ENCODE results near the gene TMEM63B. TPM values are rescaled to one million over a fixed set of nuclear protein-coding genes. Genes with fewer than 3 reads are reported as not detected.

The TMEM63B gene
- total RNA-seq, 1 donor: 6.5 TPM

DNA sequence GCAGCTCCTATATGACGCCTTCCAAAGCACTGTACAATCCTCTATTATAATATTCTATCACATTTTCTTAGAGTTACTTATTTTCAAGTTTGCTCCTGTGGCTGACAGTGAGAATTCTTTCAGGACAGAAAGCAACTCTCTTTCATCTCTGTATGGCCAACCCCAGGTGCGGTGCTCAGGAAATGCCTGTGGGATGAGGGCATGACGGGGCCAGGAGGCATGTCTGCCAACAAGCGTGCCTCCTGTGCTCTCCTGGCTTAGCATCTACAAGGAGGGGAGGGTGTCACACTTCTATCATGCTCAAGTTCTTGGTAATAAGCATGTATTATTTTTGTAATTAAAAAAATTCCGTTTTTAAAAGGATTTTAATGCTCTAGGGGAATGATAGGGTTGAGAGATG lies 11.5 kb upstream of the TMEM63B start:
- DNase-seq (ENCODE audit: low read depth in 2 of 3, low spot score in 2 of 3): no peak

DNA sequence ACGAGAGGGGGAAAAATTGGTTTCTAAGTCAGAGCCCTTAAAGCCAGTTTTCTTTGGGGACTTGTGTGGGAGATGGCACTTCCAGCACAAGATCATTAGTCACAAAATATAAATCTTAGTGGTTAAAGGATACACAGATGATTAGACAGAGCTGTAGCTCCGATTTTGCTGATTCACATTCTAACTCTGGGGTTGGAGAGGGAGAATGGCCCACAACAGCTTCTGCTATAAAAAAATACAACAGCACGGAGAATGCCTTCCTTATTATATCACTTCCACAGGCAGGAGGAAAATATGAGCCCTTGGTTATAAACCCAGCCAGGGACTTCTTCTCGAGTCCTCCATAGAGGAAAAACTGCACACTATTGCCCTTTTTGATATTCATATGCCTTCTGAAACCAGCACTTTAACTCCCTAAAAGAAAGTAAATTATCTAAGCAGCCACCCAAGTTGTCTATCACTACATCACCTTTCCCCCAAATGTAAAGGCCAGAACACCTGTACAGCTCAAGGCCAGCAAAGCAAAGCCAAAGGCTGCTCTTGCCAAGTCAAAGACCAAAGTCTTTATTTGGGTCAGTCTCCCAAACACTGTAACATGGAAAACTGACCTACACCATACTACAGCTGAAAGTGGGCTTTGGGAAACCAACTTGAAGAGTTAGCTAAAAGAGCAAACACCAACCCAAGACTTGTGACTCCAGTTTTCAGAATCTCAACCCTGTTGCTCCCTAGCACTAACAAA lies 10.5 kb upstream of the TMEM63B start:
- DNase-seq (ENCODE audit: low read depth in 2 of 3, low spot score in 2 of 3): no peak

DNA sequence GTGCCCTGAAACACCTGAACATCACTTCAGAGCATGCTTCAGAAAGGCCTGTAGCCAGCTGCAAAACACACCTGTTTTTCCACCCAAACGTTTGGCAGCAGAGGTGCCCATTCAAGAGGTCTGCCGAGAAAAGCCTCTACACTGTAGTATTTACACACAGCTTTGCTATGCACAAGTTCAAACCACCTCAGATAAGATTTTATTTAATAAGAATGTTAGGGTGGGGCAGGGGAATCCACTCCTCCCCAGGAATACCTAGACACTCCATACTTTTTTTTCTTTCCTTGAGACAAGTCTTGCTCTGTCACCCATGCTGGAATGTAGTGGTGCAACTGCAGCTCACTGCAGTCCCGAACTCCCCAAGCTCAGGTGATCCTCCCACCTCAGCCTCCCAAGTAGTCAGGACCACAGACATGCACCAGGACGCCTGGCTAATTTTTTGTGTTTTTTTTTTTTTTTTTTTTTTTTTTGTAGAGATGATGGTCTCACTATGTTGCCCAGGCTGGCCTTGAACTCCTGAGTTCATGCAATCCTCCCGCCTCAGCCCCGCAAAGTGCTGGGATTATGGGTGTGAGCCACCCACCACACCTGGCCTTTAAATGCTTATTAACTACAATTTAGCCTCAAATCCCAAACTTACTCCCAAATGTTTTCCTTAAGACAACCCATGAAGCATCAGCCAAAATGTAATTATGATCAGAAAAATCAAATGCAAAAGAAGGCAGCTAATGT lies 9.8 kb upstream of the TMEM63B start:
- DNase-seq (ENCODE audit: low read depth in 2 of 3, low spot score in 2 of 3): no peak

DNA sequence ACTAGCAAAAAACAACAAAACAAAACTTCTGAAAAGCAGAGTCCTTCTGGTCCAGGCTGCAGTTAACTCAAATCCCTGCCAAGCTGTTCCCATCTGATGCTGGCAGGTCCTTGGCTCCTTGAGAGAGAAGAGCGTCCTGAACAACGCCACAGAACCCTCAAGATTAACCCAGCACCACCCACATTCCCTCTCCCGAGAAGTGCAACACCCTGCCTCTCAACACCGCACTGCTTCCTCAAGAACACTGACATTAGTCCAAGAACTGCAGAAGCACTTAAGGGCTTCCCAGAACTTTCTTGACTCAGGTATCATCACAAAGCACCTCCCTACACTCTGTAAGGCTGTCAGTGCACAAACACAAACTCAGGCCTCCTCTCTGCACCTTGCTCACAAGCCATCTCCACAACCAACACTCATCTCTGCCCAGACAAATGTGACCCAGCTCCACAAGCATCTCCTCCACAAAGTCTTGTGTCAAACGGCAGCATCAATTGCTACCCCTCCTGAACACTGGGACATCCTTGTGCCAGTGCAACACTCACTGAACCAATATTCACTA lies 7.6 kb upstream of the TMEM63B start:
- no peak for DNase-seq (ENCODE audit: low read depth in 2 of 3, low spot score in 2 of 3)

DNA sequence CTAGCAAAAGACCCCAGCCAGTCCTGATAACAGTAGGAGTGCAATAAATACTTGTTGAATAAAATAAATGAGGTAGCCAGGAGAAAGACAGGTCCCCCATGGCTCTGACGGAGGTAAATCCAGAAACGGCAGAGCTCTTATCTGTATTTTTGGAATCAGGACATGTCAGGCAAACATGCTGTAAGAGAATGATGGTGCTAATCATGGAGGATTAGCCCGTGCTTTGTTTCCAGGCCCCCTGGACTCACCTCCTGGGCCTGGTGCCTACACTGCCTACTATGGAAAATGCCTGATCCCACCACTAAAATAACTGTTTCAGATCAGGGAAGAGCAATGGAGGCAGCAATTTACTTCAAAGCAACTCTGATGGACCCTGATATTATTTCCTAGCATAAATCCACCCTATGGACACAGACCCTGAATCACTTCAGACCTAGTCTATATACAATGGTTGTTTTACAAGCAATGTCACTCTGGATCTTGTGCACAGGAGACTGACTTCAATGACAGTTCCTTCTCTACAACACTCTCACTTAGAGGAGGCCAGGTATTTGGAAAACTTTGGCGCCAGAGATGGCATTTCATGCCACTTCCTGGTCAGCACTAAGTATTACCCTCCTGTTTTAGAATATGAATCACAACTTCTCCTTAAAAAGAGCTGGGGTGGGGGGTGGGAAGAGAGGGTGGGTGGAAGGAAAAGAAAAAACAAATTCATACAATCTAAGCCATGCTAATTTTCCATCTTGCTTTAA lies 6.5 kb upstream of the TMEM63B start:
- no peak for DNase-seq (ENCODE audit: low read depth in 2 of 3, low spot score in 2 of 3)

DNA sequence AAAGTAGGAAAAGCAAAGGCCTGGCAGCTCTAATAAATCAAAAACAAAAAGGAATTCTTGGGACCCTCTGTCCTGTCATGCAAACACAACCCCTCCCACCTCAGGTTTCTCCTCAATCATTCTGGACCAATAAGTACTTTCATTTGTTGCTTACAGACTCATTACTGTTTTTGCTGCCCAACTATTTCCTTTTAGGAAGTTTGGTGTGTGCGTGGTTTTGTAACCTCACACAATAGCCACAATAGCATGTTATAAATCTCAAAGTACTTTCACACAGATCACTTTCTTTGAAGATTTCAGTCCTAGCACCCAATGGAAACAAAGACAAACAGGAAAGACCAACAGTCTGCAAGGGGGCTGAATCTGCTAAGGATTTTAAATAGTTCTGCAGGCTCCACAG lies 4.6 kb upstream of the TMEM63B start:
- peak in 2 of 3 donors; percentile 40 to 58 for DNase-seq (ENCODE audit: low read depth in 2 of 3, low spot score in 2 of 3)

DNA sequence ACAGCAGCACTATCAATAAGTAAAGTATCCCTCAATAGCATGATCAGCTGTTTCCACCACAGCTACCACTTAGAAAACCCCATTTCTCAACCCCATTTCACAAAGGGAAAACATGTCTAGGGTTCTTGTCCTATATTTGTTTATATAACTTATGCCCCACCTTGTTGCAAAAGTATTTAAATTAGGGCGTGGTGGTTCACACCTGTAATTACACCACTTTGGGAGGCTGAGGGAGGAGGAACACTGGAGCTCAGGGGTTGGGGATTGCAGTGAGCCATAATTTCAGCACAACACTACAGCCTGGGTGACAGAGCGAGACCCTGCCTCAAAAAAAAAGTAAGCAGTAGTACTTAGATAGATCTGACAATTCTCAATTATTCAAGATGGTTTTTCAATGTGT lies 3.8 kb upstream of the TMEM63B start:
- DNase-seq (ENCODE audit: low read depth in 2 of 3, low spot score in 2 of 3): no peak

DNA sequence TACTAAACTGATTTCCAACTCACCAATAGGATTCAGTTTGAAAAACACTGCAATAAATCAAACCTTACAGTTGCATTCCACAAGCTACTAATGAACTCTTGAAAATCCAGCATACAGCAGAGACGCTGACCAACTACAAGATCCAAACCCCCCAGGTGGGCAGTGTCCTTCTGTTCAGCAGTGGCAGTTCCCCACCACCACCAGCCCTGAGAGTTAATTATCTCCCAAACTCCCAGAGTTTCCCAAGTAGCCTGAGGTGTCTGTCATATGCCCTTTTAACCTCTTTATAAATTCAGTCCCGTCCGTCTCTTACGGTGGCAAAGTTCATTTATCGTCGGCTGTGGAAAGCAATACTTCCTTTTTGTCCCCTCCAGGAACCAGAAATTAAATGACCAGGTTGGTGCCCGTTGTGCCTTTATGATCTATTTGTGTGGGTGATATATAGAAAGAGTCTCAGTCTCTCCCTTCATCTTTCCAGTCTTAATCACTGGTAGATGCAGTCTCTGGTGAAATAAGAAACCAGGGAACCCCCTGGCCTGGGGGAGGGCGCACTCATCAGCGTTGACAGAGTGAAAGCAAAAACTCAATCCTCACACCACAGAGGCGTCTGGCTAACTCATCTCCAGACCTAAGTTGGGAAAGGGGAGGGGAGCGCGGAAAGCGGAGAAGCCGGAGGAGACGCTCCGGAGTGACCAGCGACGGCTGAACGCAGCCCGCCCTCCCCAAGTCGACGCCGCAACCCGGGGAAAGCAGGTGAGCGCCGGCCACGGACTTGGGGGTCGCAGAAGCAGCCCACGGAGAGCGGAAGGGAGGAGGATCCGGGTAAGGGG lies 819 bp upstream of the TMEM63B start:
- DNase-seq (ENCODE audit: low read depth in 2 of 3, low spot score in 2 of 3): peak; percentile 40 to 67 (median 53)

DNA sequence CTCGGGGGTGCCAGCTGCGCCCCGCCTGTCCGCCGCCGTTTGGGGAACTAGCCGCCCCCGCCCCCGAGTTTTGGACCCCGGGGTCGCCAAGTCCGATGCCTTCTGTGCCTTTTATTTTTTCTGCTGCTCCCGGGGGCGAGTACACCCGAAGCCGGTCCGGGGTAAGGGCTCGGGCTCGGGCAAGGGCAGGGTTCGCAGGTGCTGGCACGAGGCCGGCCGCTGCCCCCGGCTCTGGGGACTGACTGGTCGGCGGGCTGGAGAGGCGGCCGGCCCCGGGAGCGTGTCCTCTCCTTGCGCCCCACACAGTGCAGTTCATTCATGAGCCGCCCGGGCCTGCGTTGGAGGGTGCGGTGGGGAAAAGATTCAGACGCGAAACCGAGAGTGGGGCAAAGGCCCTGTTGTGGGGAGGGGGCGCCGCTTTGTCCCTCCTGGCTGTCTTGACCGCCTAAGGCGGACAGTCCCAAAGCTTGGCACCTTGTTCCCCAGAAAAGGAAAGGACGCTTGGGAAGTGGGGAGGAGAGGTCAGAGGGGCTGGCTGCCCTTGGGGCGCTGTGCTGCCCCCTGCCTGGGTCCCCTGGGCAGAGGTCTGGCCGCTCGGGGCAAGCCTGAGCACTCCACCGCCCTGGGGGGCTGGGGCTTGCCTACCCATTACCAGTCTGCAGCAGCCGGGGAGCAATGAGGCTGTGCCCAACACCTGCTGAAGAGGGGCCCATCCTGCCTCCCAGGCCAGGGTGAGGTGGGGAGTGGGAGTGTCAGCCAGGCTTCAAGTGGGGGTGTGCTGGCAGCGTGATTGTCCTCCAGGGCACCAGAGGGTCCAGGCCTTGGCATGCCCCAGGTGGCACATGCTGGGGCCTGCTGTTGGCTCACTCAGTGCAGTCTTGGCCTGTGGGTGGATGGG lies 915 bp downstream of the TMEM63B start:
- DNase-seq (ENCODE audit: low read depth in 2 of 3, low spot score in 2 of 3): peak in 2 of 3 donors; percentile 10 to 32

DNA sequence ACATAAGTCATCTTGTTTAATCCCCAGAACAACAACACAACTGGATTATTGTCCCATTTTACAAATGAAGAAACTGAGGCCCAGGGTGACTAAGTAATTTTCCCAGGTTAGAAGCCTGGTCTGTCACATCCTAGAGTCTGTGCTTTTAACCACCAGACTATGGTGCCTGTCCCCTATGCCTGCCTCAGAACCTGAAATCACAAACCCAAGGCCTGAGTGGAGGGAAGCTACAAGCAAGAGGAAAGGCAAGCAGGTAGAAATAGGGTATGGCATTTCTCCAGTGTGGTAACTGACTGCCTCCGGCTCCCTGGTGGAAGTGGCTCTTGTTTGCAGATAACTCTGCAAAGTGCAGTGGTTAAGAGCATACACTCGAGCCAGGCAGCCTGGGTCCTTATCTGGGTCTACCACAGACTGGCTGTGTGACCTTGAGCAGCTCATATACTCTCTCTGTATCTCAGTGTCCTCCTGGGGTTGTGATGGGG lies 2.5 kb downstream of the TMEM63B start:
- DNase-seq (ENCODE audit: low read depth in 2 of 3, low spot score in 2 of 3): peak in 2 of 3 donors; percentile 12 to 19

DNA sequence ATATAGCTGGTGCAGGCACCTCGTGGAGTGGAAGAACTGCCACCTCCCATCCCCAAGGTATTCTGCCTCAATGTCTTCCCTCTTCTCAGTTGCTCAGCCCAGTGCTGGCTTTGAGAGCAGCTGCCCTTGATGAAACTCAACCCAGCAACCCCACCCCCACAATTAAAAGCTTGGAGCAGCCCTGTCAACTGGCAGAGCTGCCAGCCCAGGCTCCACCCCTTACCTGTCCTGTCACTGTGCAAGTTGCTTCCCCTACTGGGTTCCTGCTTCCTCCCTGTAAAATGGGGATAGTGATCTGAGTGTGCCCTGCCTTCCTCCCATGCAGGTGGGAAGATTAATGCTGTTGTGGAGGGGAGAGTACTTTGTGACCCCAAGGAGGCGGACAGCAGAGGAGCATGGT lies 4.5 kb downstream of the TMEM63B start:
- no peak for DNase-seq (ENCODE audit: low read depth in 2 of 3, low spot score in 2 of 3)

DNA sequence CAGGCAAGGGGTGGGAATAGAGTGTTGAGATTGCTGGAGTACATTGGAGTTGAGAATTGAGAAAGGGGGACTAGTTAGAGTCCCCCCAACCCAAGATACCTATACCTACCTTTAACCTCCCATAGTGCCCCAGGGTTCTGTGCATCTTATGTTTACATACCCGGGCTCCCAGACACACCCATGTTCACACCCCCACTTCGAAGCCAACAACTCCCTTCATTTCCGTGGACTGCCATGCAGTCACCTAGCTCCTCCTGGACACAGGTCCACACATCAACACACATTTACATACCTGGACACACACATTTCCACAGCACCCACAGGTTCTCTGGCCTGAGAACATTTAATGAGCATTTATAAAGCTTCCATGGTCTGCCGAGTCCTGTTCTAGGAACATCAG lies 5.1 kb downstream of the TMEM63B start:
- DNase-seq (ENCODE audit: low read depth in 2 of 3, low spot score in 2 of 3): no peak

DNA sequence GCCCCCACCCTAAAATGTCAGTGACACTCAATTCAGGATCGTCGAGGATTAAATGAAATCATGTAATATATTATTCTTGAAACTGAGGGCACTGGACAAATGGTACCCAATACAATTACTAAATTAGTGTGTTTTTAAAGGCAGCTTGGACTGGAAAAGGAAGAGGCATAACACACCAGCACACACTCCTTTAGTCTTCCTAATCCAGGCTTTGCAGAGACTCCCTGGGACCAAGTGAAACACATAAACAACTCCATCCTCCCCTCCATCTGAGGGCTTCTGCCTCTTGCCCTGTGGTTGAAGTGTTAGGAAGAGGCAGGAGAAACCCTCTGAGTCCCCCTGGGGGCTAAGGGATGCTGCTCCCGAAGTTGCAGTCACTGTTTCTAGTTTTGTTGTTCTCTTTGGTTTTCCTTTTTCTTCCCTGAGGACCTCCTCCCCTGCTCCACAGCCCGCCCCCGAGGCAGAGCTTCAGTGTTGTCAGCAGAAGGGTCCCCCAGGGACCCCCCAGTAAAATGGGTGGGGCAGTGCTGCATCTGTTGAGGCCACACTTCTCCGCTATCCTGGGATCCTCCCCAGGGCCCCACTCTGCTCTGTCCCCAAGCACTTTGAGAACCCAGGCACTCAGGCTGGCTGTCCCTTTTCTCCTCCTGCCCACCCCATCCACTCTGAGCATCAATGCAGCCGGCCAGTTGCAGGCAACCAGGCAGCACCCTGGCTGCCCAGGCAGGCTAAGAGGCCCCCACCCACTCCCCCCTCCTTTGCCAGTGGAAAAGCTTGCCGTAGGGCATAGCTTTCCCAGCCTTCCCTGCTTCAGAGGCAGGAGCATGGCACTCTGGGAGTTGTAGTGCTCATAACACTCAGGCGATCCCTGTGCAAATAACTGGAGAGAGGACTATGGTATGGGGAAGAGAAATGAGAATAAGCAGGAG lies 5.9 kb downstream of the TMEM63B start:
- no peak for DNase-seq (ENCODE audit: low read depth in 2 of 3, low spot score in 2 of 3)

DNA sequence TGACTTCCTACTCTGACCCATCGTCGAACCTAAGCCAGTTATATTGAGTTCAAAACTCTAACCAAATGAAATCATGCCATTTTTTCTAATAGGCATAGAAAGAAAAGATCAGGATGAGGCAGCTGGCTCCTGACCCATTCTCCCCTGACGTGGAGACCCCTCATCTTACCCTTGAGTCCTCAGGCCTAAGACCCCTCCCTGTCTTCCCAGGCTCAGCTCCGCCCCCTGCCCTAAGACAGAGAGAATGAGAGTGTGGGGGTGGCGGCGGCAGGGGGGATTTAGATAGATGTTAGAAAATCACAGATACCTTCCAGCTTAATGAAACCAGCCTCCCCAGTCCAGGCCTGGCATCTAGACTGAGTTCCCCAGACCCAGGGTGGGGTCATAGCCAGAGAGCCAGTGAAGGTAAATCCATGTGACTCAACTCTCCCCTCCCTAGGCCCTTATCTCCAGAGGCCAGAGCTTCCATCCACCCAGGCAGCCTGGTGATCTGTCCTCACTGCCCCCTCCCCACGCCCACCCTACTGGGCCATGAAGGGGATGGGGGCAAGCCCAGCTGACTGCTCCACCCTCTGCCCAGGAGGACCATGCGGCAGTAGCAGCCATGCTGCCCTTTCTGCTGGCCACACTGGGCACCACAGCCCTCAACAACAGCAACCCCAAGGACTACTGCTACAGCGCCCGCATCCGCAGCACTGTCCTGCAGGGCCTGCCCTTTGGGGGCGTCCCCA lies 6.8 kb downstream of the TMEM63B start:
- DNase-seq (ENCODE audit: low read depth in 2 of 3, low spot score in 2 of 3): no peak

DNA sequence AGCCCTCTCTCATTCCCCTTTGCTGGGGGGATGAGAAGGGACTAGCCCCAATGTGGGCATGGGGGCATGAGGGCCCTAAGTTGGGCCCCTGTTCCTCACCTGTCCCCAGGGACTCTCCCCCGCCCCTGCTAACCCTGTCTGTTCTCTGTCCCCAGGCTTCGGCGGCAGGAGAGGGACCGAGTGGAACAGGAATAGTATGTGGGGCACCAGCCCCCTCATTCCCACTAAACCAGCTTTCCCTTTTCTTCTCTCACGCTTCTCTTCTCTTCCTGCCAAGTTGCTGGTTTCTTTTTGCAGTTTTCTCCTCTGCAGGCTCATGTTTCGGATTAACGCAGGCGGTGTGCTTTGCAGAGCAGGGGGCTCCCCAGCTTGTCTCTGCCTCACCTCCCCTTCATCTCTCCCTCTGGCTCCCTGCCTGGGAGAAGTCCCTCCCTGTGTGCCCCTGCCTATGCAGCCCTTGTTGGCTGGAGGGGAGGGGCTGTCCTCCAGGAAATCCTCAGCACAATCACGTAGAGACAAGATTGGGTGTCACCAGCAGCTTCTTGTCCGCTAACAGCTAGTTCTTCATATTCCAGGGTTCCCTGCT lies 7.9 kb downstream of the TMEM63B start:
- DNase-seq (ENCODE audit: low read depth in 2 of 3, low spot score in 2 of 3): no peak

DNA sequence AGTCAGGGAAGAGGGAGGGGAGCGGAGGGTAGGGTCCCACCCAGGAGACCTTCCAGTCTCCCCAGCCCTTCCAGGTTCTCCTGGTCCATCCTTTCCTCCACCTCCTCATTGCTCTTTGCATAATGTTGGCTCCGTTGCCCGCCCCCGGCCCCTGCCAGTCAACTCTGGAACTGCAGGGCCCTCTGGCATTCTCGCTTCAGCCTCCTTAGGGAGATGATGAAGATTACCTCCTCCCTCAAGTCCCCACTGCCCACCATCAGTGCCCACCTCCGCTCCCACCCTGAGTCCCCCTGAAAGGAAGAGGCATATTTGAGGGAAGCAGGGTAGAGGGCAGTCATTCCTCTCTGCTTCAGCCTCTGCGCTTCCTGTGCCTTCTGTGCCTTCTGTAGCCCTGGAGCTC lies 8.5 kb downstream of the TMEM63B start:
- no peak for DNase-seq (ENCODE audit: low read depth in 2 of 3, low spot score in 2 of 3)

DNA sequence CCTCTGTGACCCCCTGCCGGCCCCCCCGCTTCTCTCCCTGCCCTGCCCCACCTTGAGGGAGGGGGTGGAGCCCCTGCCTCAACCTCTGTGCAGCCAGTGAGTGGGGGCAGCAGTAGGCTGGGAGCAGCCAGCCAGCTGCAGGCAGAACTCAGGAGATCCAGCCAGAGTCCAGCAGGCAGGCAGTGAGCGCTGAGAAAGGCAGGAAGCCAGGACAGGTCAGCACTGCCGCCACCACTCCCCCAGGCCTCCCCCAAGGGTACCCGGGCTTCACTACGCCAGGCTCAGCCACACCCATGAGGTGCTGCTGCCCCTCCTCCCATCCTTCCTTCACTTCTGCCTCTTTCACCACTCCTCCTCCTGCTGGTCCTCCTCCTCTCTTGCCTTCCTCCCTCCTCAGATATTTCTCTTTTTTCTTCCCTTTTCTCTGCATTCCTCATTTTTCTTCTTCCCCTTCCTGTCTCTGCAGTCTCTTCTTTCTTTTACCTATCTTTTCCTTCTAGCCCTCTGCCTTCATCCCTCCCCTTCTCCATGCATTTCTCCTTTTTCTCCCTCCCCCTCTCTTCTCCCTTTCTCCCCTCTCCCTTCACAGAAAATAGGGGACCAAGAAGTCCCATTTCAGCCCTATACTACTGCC lies 11.5 kb downstream of the TMEM63B start:
- no peak for DNase-seq (ENCODE audit: low read depth in 2 of 3, low spot score in 2 of 3)

Measured in hematopoietic multipotent progenitor cell (in vitro differentiated cells).